GM21367 (cell line): Measurements from ENCODE around the gene ZMIZ1.

Source experiments
- ATAC-seq: cut with Tn5 transposase; IDR thresholded peaks from one replicate; pipeline ENCODE4 v1.9.1; 2021; ENCODE audit not compliant: unreplicated experiment

ZMIZ1 gene

GRCh38 chr10:79224263-79224949 lies 155.6 kb downstream of the ZMIZ1 start:
- ATAC-seq, result no peak

DNA sequence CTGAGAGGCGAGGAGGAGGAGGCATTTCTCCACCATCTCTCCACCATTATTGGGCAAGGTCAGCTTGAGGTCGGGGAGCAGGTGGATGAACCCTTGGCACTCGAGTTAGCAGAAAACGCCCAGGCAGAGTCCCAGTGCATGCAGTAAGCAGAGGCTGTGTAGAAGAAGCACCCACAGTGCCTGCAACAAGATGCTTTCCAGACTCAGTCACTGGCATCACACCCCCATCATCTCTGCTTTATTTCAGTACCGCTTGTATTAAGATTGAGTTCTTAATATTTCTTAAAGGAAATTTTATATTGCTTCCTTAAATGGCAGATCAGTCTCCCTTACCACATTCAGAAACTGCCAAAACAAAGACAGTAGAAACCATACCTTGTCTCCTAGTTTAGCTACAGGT lies 156.2 kb downstream of the ZMIZ1 start:
- no peak for ATAC-seq

DNA sequence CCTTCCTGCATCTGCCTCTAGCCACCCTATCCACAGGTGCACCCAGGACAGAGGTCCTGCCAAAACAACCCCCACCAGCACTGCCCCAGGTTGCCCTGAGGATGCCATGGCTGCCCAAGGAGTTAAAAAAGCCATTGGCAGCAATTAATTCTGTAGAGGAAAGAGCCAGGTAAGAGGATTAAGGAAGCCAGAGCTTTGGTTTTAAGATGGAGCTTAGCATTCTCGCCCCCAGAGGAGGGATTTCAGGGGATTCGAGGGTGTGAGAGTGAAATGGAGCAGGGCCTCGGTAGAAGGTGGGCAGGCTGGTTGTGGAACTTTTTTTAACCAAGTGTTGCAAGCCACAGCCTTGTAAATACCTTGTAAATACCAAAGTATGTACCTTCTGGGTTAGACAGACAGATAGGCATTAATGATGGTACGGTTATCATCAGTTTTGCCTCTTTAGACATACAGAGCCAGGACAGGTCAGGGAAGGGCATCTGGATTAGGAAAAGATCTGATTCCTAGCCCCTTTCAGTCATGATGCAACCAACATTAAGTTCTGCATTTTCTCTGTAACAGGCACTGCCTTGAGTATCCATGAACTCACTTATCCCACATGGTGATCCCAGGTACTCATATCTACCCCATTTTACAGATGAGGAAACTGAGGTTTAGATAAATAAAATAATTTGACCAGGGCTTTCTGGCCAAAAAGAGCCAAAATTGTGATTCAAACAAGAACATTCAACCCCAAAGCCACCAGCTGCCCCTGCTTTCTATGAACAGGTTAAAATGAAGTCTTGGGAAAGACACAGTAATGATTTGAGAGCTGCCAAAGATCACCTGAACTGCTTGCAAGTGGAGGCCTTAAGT lies 157.9 kb downstream of the ZMIZ1 start:
- ATAC-seq, result no peak

- ATAC-seq, result no peak
These were observed 160.3 kb downstream of the ZMIZ1 start for GRCh38 chr10:79229071-79229541.

GRCh38 chr10:79229830-79230327 lies 161.1 kb downstream of the ZMIZ1 start:
- ATAC-seq, result no peak

DNA sequence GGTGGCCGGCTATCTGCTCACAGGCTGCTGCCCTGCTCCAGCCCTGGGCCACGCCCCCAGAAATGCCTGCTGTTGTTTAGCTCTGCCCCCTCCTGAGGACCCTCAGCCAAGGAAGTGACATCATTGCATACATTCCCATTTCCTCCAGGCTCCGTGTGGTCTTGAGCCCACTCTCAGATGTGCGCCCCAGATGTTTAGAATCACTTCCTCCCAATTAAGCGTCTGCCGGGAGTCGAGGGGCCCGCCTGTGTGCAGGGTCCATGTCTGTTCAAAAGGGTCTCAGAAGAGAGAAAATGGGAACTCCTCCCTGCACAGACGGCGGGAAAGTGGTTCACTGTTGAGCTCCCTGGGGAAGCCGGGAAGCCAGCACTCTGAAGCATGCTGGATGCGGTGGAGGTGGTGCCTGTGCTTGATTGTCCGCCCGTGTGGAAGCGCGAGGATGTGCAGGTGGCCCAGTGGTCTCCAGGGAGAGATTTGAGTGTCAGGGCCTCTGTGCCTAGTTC lies 161.6 kb downstream of the ZMIZ1 start:
- ATAC-seq, result no peak

GRCh38 chr10:79230850-79231249 lies 162.1 kb downstream of the ZMIZ1 start:
- no peak for ATAC-seq

GRCh38 chr10:79231908-79232307 lies 163.1 kb downstream of the ZMIZ1 start:
- ATAC-seq, result no peak

- no peak for ATAC-seq
These were observed 164.1 kb downstream of the ZMIZ1 start for GRCh38 chr10:79232864-79233263.

- ATAC-seq, result no peak
These were observed 165.9 kb downstream of the ZMIZ1 start for GRCh38 chr10:79234391-79235315.

GRCh38 chr10:79235765-79236432 lies 167.1 kb downstream of the ZMIZ1 start:
- ATAC-seq, result no peak

DNA sequence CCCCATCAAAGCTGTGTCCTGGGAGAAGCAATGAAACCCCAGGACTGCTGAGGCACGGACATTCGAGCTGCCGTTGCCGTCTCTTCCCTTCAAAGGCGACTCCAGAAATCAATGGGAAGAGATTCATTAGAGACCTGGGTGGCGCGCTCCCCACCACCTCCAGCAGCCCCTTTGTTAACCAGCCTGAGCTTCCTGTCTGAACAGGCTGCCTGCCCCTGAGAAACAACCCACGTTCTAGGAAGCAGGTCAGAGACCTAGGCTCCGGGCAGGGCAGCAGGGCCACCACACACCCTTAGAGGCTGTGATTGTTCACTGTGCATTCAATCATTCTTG lies 167.6 kb downstream of the ZMIZ1 start:
- no peak for ATAC-seq

DNA sequence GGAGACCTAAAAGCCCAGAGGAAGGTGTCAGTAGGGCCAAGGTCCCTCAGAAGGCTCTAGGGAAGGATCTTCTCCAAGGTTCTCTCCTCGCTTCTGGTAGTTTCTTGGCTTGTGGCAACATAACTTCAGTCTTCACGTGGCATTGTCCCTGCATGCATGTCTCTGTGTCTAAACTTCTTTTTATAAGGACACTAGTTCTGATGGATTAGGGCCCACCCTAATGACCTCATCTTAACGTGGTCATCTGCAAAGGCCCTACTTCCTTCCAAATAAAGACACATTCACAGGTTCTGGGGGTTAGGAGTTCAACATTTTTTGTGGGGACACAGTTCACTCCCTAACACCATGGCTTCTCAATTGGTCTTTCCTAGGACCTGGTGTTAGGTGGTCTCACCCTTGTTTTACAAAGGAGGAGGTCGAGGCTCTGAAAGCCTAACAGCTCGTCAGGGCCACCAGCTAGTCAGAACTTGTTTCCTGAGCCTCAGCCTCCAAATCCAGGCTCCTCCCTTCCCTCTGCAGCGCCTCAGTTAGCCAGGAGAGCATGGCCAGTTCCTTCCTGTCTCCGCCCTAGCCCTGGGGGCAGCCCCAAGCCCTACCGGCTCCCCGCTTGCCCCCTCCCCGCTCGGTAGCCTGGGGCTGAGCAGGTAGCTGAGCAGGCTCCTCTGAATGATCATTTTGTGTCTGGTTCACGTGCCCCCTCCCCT lies 168.8 kb downstream of the ZMIZ1 start:
- no peak for ATAC-seq

DNA sequence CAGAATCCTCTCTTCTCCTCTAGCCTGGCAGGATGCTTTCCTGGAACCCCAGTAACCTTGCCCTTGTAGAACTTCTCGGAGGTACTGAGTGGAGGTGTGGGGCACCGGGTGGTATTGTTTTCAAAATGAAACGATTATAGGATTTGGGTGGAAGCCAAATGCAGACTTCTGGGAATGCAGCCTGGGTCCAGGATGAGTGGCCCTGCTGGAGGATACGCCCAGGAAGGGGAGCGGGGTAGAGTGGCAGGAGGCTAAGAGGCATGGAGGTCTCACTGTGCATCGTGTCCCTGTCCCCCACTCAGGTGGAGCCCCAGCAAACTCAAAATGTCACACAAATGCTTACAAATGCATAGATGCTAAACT lies 169.4 kb downstream of the ZMIZ1 start:
- ATAC-seq, result no peak

DNA sequence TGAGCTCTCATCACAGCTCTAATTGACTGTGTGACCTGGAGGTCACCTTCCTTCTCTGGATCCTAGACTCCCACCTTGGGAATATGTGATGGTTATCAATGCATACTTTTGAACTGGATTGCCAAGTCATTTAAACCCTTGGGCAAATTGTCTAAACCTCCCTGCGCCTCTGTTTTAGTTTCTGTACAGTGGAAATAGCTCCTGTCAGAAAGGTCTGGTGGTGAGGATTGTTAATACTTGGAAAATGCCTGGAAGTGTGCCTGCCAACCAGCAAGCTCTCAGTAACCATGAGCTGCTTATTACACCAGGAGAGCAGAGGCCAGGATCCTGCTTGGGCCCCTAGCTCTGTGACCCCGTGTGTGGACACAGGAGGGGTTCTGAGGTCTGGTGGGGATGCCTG lies 169.8 kb downstream of the ZMIZ1 start:
- ATAC-seq, result no peak

DNA sequence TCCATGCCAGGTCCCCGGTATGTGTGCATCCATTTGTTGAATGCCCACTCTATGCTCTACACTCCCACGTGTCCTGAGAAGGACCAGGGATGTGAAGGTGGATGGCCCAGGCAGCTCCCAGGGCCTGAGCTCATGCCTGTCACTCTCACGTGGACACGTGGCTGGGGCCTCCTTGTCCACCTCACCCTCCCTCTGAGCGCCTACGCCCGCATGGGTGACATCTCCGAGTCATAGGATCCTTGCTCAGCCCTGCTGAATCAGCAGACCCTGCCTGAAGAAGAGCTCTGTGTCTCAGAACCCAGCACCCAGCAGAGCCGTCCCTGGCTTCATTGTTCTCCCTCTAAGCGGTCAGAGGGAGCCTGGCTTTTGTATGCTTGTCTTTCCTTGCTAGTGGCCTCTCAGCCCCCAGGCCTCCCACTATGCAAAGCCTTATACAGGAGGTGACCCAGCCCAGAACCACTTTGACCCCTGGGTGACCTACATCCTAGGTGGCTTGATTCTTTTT lies 170.6 kb downstream of the ZMIZ1 start:
- ATAC-seq, result no peak

DNA sequence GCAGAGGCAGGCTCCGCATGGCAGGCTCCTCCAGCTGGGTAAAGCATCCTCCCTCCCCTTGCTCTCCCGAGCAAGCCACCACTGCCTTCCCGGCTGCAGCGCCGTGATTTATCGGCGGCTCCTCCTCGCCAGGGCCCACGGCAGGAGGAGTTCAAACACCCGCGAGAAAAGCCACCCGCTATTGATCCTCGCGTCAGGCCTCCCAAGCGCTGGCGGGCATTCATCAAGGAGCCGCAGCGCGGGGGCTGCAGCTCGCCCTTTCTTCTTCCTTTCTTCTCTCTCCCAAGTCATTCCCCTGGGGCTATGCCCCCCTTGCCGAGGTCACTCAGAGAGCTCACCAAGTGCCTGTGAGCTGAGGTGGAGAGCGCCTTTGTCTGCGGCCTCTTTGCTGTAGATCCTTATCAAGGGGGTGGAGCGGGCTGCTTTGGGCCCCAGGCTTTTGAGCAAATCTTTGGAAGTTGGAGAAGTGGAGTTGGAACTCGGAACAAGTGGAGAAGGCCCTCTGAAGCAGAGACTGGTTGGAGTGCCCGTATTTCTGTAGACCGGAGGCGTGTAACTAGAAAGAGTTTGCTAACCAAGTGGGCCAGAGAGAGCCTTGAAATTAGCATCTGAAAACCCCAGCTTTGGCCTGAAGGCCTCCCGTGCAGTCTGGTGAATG lies 171.3 kb downstream of the ZMIZ1 start:
- ATAC-seq, result no peak

GRCh38 chr10:79241629-79241989 lies 172.8 kb downstream of the ZMIZ1 start:
- ATAC-seq, result no peak

- no peak for ATAC-seq
These were observed 173.3 kb downstream of the ZMIZ1 start for GRCh38 chr10:79241990-79242619.
